Stimulated activated naive CD8-positive, alpha-beta T cell treated with anti-CD3 and anti-CD28 coated beads, Interleukin-15, Interleukin-2, amounts not matched to agents 100 ng/mL and 50 ng/mL, for 24 hours (primary cell): ENCODE data around the gene JOSD2.
"Not testable (repeated sequence)": the region's sequence is repeated elsewhere in the genome, so short reads cannot be mapped to it uniquely, and the experiment has no call there.

Source experiments
- H3K27ac Mint-ChIP-seq: one replicate; pipeline ENCODE4 v1.8.0; 2021; ENCODE audit warnings: mild to moderate bottlenecking, mixed read lengths
- H3K27me3 Mint-ChIP-seq: one replicate; pipeline ENCODE4 v1.8.0; 2021; ENCODE audit warnings: mixed read lengths
- H3K36me3 Mint-ChIP-seq: one replicate; pipeline ENCODE4 v1.8.0; 2021; ENCODE audit warnings: low read depth, mixed read lengths
- H3K4me1 Mint-ChIP-seq: one replicate; pipeline ENCODE4 v1.8.0; 2021; ENCODE audit warnings: low read depth, mixed read lengths
- H3K4me3 Mint-ChIP-seq: one replicate; pipeline ENCODE4 v1.8.0; 2021; ENCODE audit warnings: mild to moderate bottlenecking, mixed read lengths
- H3K9me3 Mint-ChIP-seq: one replicate; pipeline ENCODE4 v1.8.0; 2021; ENCODE audit warnings: mixed read lengths

JOSD2 gene

DNA sequence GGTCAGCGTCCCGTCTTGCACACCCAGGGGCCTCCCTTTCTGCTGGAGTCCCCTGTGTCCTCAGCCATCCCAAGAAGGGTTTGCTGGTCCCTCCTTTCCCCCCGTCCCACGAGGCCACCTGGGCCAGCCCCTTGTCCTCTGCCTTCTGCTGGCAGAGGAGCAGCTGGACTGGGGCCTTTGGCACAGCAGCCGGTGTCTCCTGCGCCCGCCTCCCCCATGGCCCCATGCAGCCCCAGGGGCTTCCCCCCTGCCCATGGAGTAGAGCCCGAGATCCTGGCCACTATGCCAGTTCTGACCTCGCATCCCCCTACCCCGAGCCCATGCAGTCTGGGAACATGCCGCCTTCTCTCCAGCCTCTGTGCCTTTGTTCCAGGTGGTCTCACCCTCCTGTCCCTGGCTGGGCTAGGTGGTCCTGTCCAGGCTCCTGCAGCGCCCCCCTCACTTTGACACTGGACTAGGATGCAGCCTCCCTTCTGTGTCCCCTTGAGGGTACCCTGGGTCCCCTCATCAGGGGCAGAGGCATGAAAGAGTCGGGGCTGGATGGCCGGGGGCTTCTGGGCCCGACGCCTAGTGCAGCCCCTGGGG lies 28.6 kb downstream of the JOSD2 start:
- H3K36me3 Mint-ChIP-seq, result peaks cover 38% of the 10 kb centered on the region
- H3K27me3 Mint-ChIP-seq, result no peaks in the 10 kb centered on the region
- H3K4me3 Mint-ChIP-seq, result no peak overlapping the region
- H3K9me3 Mint-ChIP-seq, result no peaks in the 10 kb centered on the region
- H3K4me1 Mint-ChIP-seq, result peaks cover 16% of the 10 kb centered on the region
- H3K27ac Mint-ChIP-seq, result no peak overlapping the region

- peaks cover 19% of the 10 kb centered on the region for H3K4me1 Mint-ChIP-seq
- H3K27me3 Mint-ChIP-seq, result no peaks in the 10 kb centered on the region
- no peak overlapping the region for H3K4me3 Mint-ChIP-seq
- H3K36me3 Mint-ChIP-seq, result peaks cover 34% of the 10 kb centered on the region
- H3K27ac Mint-ChIP-seq, result no peak overlapping the region
- no peaks in the 10 kb centered on the region for H3K9me3 Mint-ChIP-seq
Observed at GRCh38 chr19:50481351-50482149, 29.4 kb downstream of the JOSD2 start.

- H3K36me3 Mint-ChIP-seq, result peaks cover 27% of the 10 kb centered on the region
- no peaks in the 10 kb centered on the region for H3K27me3 Mint-ChIP-seq
- no peak overlapping the region for H3K27ac Mint-ChIP-seq
- H3K4me3 Mint-ChIP-seq, result no peak overlapping the region
- H3K9me3 Mint-ChIP-seq, result no peaks in the 10 kb centered on the region
- H3K4me1 Mint-ChIP-seq, result peaks cover 20% of the 10 kb centered on the region
Observed at GRCh38 chr19:50480281-50481111, 30.5 kb downstream of the JOSD2 start.

DNA sequence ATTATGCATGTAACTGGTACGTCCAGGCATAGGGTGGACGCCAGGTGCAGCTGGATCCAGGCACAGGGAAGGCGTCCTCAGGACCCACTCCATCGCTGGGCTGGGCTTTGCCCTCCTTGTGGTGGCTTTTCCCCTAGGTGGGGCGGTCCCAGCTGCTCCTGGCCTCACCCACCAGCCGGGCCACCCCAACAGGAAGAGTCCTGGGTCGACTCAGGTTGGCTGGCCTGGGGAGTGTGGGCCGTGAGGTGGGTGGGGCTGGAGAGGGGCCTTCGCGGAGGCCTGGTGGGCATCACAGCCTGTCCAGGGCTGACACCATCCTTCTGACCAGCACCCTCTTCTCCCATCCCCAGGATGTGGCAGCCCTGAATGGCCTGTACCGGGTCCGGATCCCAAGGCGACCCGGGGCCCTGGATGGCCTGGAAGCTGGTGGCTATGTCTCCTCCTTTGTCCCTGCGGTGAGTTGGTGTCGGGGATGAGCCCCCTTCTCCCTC lies 31.2 kb downstream of the JOSD2 start:
- Mint-ChIP-seq H3K4me1 (peaks cover 20% of the 10 kb centered on the region), H3K9me3 (no peaks in the 10 kb centered on the region), H3K27me3 (no peaks in the 10 kb centered on the region), H3K36me3 (peaks cover 20% of the 10 kb centered on the region), H3K27ac (no peak overlapping the region), H3K4me3 (no peak overlapping the region)

DNA sequence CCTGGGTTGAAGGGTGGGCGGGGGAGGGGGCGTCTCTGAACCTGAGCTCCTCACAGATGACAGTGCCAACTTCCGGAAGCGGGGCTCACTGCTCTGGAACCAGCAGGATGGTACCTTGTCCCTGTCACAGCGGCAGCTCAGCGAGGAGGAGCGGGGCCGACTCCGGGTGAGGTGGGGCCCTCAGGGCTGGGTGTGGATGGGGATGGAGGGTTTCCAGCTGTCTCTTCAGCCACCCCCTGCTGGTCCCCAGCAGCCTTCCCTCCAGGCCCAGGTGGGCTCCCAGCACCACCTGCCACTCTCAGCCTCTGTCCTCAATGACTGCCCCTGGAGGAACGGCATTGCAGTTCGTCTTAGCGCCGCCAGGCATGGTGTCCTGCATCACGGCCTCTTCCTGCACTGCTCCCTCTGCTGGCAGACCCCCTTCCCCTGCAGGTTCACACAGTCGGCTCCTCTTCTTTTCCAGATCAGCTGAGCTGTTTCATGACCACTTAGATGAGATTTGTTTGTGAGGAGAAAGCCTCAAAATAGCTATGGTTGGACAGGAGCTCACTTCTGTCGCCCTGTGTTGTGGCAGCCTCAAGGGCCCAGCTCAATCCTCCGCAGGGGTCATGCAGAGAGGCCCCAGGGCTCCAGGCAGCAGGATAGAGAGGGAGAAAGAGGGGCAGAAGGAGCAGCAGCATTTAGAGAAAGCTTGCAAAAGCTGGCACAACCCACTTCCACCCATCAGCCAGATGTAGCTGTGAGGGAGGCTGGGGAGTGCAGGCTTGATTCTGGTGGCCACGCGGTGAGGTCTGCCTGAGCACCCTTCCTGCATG lies 31.9 kb downstream of the JOSD2 start:
- H3K27ac Mint-ChIP-seq, result no peak overlapping the region
- H3K36me3 Mint-ChIP-seq, result peaks cover 17% of the 10 kb centered on the region
- H3K9me3 Mint-ChIP-seq, result no peaks in the 10 kb centered on the region
- H3K4me3 Mint-ChIP-seq, result peak overlapping the region; percentile 17
- H3K4me1 Mint-ChIP-seq, result peaks cover 20% of the 10 kb centered on the region
- no peaks in the 10 kb centered on the region for H3K27me3 Mint-ChIP-seq

GRCh38 chr19:50477751-50478515 lies 33.1 kb downstream of the JOSD2 start:
- peaks cover 20% of the 10 kb centered on the region for H3K4me1 Mint-ChIP-seq
- H3K4me3 Mint-ChIP-seq, result peak overlapping the region; percentile 89
- peaks cover 12% of the 10 kb centered on the region for H3K36me3 Mint-ChIP-seq
- H3K9me3 Mint-ChIP-seq, result no peaks in the 10 kb centered on the region
- no peaks in the 10 kb centered on the region for H3K27me3 Mint-ChIP-seq
- H3K27ac Mint-ChIP-seq, result peak overlapping the region; percentile 10

DNA sequence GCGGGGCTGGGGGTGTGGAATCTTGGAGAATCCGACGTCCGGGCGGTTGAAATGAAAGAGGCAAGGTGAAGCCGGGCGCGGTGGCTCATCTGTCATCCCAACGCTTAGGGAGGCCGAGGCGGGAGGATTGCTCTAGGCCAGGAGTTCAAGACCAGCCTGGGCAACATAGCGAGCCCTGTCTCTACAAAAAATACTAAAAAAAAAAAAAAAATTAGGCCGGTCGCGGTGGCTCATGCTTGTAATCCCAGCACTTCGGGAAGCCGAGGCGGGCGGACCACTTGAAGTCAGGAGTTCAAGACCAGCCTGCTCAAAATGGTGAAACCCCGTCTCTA lies 34.1 kb downstream of the JOSD2 start:
- no peaks in the 10 kb centered on the region for H3K27me3 Mint-ChIP-seq
- peaks cover 11% of the 10 kb centered on the region for H3K36me3 Mint-ChIP-seq
- peak overlapping the region; percentile 78 for H3K27ac Mint-ChIP-seq
- H3K4me3 Mint-ChIP-seq, result peak overlapping the region; percentile 89
- peaks cover 20% of the 10 kb centered on the region for H3K4me1 Mint-ChIP-seq
- H3K9me3 Mint-ChIP-seq, result no peaks in the 10 kb centered on the region

DNA sequence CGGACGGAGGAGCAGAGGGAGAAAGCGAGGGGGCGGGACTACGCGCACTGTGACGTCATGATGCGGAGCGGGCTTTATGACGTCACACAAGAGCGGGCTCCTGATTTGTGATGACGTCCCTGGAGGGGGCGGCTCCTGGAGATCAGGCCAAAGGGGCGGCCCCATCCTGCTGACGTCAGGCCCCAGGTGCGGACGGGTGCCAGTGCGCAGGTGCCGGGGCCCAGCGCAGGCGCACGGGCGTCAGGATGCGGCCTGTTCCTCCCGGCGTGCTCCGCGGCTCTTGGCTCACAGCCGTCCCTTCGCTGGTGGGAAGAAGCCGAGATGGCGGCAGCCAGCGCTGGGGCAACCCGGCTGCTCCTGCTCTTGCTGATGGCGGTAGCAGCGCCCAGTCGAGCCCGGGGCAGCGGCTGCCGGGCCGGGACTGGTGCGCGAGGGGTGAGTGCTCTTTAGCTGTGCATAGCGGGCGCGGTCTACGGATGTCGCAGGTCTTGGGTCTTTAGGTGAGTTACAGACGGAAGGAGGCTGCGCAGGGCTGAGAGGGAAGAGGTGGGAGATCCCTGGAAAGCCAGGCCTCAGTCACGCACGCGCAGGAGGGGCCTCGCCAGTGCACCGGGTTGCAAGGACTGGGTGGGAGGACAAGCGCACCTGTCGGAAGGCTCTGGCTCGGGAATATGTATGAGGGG lies 34.6 kb downstream of the JOSD2 start, which contains the start of the genes EMC10 and GARIN5A:
EMC10 (plus strand) TSS at position 284 of the 683 bp plus-strand sequence; CDS start at position 322, 38 bp downstream.
GARIN5A (minus strand) TSS at position 625 of the 683 bp plus-strand sequence; CDS start at position 165, 460 bp downstream.
- Mint-ChIP-seq H3K36me3 (peaks cover 11% of the 10 kb centered on the region), H3K4me3 (peak within 1 kb of the TSS; percentile 89), H3K4me1 (peaks cover 20% of the 10 kb centered on the region), H3K27ac (peak within 1 kb of the TSS; percentile 78), H3K27me3 (no peaks in the 10 kb centered on the region), H3K9me3 (no peaks in the 10 kb centered on the region)

GRCh38 chr19:50475736-50476223 lies 35.2 kb downstream of the JOSD2 start:
- Mint-ChIP-seq H3K27me3 (no peaks in the 10 kb centered on the region), H3K36me3 (peaks cover 11% of the 10 kb centered on the region)

DNA sequence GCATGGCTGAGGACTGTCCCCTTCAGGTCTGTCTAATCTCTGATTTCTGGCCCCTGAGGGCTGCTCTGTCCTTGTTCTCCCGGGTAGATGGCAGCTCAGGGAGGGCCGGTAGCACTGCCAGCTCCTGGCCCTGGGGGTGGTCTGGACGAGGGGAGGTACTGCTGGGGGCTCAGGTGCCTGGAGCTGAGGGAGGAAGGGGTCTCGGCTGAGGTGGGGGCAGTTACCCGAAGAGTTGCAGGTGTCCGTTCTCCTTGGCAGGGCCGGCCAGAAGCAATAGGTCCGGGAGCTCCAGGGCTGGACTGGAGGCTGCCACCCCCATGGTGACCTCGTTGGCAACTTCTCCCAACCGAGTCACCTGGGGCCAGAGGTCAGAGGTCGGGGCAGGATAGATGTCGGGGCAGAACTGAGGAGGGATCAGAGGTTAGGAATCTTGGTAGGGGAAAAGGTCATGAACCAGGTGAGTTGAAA lies 35.9 kb downstream of the JOSD2 start:
- Mint-ChIP-seq H3K4me1 (peaks cover 20% of the 10 kb centered on the region), H3K4me3 (peak overlapping the region; percentile 11), H3K9me3 (no peaks in the 10 kb centered on the region), H3K36me3 (peaks cover 11% of the 10 kb centered on the region), H3K27me3 (no peaks in the 10 kb centered on the region), H3K27ac (no peak overlapping the region)

More at GRCh38 chr19:50475736-50476223, 35.2 kb downstream of the JOSD2 start:
- peaks cover 20% of the 10 kb centered on the region for H3K4me1 Mint-ChIP-seq
- peak overlapping the region; percentile 58 for H3K27ac Mint-ChIP-seq
- peak overlapping the region; percentile 71 for H3K4me3 Mint-ChIP-seq
- H3K9me3 Mint-ChIP-seq, result no peaks in the 10 kb centered on the region

- peaks cover 15% of the 10 kb centered on the region for H3K4me1 Mint-ChIP-seq
- H3K36me3 Mint-ChIP-seq, H3K9me3 Mint-ChIP-seq, H3K4me3 Mint-ChIP-seq, H3K27me3 Mint-ChIP-seq, H3K27ac Mint-ChIP-seq: not testable (repeated sequence)
Observed at GRCh38 chr19:50473336-50473735, 37.7 kb downstream of the JOSD2 start.

- no peak overlapping the region for H3K27ac Mint-ChIP-seq
- H3K4me1 Mint-ChIP-seq, result no peaks in the 10 kb centered on the region
- no peak overlapping the region for H3K4me3 Mint-ChIP-seq
- H3K36me3 Mint-ChIP-seq, result no peaks in the 10 kb centered on the region
- H3K9me3 Mint-ChIP-seq, result no peaks in the 10 kb centered on the region
- peaks cover 4% of the 10 kb centered on the region for H3K27me3 Mint-ChIP-seq
Observed at GRCh38 chr19:50468818-50469217, 42.2 kb downstream of the JOSD2 start.

DNA sequence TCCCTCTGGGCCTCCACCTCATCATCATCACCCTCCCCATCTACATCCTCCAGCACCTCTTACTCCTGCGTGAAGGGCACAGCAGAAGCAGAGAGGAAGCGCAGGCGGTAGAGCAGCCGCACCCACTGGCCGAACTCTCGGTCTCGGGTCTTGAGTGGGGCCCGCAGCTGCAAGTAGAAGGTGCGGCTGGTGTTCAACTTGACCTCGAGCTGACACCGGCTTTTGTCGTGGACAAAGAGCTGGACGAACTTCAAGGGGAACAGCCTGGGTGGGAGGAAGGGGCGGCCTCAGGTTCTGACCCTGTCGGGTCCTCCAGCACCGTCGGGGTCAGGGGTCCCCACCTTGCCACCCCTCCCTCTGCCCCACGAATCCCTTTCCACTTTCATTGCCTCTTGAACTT lies 43.4 kb downstream of the JOSD2 start:
- no peaks in the 10 kb centered on the region for H3K4me1 Mint-ChIP-seq
- H3K4me3 Mint-ChIP-seq, result no peak overlapping the region
- peaks cover 8% of the 10 kb centered on the region for H3K27me3 Mint-ChIP-seq
- no peak overlapping the region for H3K27ac Mint-ChIP-seq
- H3K9me3 Mint-ChIP-seq, result no peaks in the 10 kb centered on the region
- no peaks in the 10 kb centered on the region for H3K36me3 Mint-ChIP-seq
